Esophagus muscularis mucosa (tissue), 4 donors: ENCODE measurements around the gene RRP36.

Experiments used
- CTCF ChIP-seq, 3 experiments: fragments of 200-600 bp in 2 of 3; fragments of 450-650 bp in 1 of 3; sonication (generic) in 2 of 3; IDR thresholded peaks; one replicate each; pipeline ENCODE4 v1.5.1; 2017 to 2019; ENCODE audit warnings: antibody characterized with exemption in 3 of 3, mild to moderate bottlenecking in 2 of 3, moderate library complexity in 1 of 3
- EP300 ChIP-seq: sonication (generic); formaldehyde crosslinking; IDR thresholded peaks from one replicate; pipeline ENCODE4 v1.6.1; 2017; ENCODE audit warnings: antibody characterized with exemption
- POLR2A ChIP-seq: fragments of 450-650 bp; IDR thresholded peaks from one replicate; pipeline ENCODE4 v1.6.1; 2017; ENCODE audit warnings: antibody characterized with exemption, moderate library complexity, mild to moderate bottlenecking, low read depth
- POLR2AphosphoS5 ChIP-seq, 2 donors: sonication (generic); formaldehyde crosslinking; IDR thresholded peaks; one replicate each; pipeline ENCODE4 v1.6.1; 2017; ENCODE audit warnings: antibody characterized with exemption in 2 of 2

GRCh38 chr6:43058531-43058930, 37.1 kb downstream of the RRP36 start:
- TF ChIP-seq EP300 (no peak), POLR2A (no peak), CTCF (IDR thresholded peaks at IDR 0.05) (no peak), POLR2AphosphoS5 (IDR thresholded peaks at IDR 0.05) (no peak)
